HG02973 (cell line): Measurements from ENCODE around the gene ZNF462.

Experiments used
- ATAC-seq: cut with Tn5 transposase; IDR thresholded peaks from one replicate; pipeline ENCODE4 v1.9.1; 2021; ENCODE audit warnings: moderate library complexity; ENCODE audit not compliant: unreplicated experiment

Gene ZNF462

GRCh38 chr9:106862110-106862820 lies 701 bp upstream of the ZNF462 start:
- no peak for ATAC-seq

GRCh38 chr9:106864373-106865143 lies 1.6 kb downstream of the ZNF462 start:
- no peak for ATAC-seq

- ATAC-seq, result no peak
These were observed 3.3 kb downstream of the ZNF462 start for GRCh38 chr9:106866243-106866642.

- ATAC-seq, result no peak
These were observed 4.3 kb downstream of the ZNF462 start for GRCh38 chr9:106867286-106867685.

- ATAC-seq, result no peak
These were observed 5.1 kb downstream of the ZNF462 start for GRCh38 chr9:106868087-106868486.

- no peak for ATAC-seq
These were observed 5.6 kb downstream of the ZNF462 start for GRCh38 chr9:106868565-106868964.

GRCh38 chr9:106869028-106869427 lies 6.1 kb downstream of the ZNF462 start:
- ATAC-seq, result no peak

GRCh38 chr9:106869458-106869857 lies 6.5 kb downstream of the ZNF462 start:
- no peak for ATAC-seq

- ATAC-seq, result no peak
These were observed 9.7 kb downstream of the ZNF462 start for GRCh38 chr9:106872641-106873040.

GRCh38 chr9:106874031-106874430 lies 11.1 kb downstream of the ZNF462 start:
- ATAC-seq, result no peak

GRCh38 chr9:106874652-106875051 lies 11.7 kb downstream of the ZNF462 start:
- no peak for ATAC-seq

GRCh38 chr9:106875529-106875928 lies 12.6 kb downstream of the ZNF462 start:
- ATAC-seq, result no peak

- ATAC-seq, result no peak
These were observed 14.4 kb downstream of the ZNF462 start for GRCh38 chr9:106877345-106877744.

- ATAC-seq, result no peak
These were observed 15.3 kb downstream of the ZNF462 start for GRCh38 chr9:106878081-106878837.

- ATAC-seq, result no peak
These were observed 16.0 kb downstream of the ZNF462 start for GRCh38 chr9:106878934-106879333.

- no peak for ATAC-seq
These were observed 16.5 kb downstream of the ZNF462 start for GRCh38 chr9:106879439-106879882.

GRCh38 chr9:106880081-106880480 lies 17.1 kb downstream of the ZNF462 start:
- no peak for ATAC-seq

GRCh38 chr9:106880863-106881262 lies 17.9 kb downstream of the ZNF462 start:
- ATAC-seq, result no peak

GRCh38 chr9:106883030-106883429 lies 20.1 kb downstream of the ZNF462 start:
- ATAC-seq, result no peak

- no peak for ATAC-seq
These were observed 20.7 kb downstream of the ZNF462 start for GRCh38 chr9:106883626-106884190.

GRCh38 chr9:106885451-106885850 lies 22.5 kb downstream of the ZNF462 start:
- no peak for ATAC-seq
